Cerebellar nuclear complex (tissue), 1 donor: ENCODE results near the gene VSIG10.
A peak's percentile ranks its signal among the peaks of the same experiment; 100 is the strongest.
"Not testable (repeated sequence)": the region's sequence is repeated elsewhere in the genome, so short reads cannot be mapped to it uniquely, and the experiment has no call there.

Source experiments
- DNase-seq, 2 experiments: peaks; one replicate each; lab custom pipeline; 2025; lab: John Stamatoyannopoulos, UW

VSIG10 gene

DNA sequence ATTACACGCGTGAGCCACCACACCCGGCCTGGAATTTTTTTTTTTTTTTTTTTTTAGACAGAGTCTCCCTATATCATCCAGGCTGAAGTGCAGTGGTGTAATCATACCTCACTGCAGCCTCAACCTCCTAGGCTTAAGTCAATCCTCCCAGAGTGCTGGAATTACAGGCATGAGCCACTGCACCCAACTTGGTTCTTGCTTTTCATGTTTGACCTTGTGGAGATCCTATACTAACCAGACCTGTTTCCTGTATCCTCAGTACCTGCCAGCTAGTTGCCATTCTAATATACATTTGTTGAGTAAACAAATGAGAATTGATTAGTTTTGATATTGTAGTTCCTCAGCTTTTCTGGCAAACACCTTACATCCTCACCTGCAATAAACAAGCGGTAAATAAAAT, 3.2 kb upstream of the VSIG10 start:
- no peak for DNase-seq

DNA sequence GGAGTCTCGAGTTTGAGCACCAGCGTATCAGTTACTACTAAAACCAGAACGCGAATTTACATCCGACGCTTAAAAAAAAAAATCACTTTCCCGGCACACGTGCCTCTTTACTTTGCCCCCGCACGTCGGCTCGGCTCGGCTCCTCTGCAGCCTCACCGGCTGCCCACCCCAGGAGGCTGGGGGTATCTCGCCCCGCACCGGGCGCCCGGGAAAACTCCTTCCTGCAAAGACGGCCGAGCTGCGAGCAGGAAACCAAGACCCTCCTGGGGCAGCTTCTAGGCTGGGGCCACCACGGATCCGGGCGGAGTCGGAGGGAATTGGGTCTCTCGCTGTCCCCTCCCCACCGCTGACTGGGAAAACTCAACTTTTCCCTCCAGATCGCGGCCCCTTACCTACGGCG, 610 bp downstream of the VSIG10 start:
- DNase-seq = no peak

DNA sequence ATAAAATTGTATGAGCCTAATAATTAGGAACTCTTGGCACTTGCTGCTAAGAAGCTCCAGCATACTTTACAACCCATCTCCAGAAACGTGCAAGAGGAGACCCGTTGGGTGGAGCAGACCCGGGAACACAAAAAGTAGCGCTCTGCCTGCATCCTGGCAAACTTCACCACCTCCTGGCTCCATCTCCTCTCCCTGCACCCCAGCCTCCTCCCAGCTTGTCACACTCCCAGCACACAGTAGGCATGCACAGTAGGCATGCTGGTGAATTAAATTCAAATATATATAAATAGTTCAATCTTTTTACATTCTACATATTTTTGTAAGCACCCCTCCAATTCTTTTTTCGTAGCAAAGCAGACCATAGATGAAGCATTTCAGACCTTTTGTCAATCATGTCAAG, 1.2 kb downstream of the VSIG10 start:
- DNase-seq = no peak

DNA sequence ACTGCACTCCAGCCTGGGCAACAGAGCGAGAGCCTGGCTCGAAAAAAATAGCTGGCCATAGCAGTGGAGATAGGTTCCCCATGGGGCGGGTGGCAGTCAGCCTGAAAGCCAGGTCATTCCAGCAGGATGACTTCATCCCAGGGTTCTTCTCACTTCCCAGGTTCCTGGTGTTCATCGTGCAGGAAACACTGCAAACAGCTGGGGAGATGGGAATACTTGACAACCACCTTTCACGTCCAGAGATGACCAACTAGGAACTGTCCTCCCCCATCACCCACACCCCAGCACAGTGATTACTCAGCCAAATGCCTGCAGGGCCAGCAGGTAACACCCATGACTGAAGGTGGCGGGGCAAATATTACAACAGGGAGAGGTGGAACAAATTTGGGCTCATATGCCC, 1.7 kb downstream of the VSIG10 start:
- DNase-seq = no peak

DNA sequence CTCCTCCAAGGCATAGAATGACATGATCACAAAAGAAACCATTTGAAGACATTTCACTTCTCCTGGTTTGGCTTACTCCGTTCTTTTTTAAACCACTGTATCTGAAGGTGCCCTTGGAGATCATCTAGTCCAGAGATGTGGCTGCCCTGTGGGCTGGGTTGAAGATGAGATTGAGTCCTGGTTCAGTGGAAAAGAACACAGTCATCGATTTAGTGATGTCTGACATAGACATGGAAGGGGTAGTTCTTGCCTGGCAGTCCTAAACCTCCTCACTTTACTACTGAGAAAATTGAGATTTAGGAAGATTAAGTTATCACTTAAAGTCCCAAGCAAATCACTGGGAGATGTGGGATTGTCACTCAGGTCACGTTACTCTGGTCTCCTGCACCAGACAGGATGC, 2.8 kb downstream of the VSIG10 start:
- no peak for DNase-seq

DNA sequence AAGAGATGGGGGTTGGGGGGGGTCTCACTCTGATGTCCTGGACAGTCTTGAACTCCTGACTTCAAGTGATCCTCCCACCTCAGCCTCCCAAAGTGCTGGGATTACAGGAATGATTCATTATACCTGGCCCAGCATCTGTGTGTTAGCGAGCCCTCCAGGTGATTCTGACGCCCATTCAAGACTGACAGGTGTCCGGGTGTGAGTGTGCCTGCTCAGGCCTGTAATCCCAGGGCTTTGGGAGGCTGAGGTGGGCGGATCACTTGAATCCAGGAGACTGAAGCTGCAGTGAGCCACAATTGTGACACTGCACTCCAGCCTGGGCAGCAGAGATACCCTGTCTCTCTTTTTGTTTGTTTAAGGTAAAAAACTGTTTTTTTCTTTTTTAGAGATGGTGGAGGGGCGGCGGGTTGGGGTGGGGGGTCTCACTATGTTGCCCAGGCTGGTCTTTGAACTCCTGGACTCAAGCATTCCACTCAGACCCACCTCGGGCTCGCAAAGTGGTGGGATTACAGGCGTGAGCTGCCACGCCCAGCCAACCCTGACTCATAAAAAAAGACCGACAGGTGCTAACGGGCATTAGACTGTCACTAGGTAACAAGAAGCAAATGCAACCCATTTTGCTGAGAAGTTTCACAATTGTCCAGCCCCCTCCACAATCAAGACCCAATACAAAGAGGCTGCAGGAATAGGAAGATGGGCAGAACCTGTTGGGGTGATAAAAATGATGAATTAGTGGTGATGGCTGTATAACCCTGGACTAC, 4.7 kb downstream of the VSIG10 start:
- no peak for DNase-seq

DNA sequence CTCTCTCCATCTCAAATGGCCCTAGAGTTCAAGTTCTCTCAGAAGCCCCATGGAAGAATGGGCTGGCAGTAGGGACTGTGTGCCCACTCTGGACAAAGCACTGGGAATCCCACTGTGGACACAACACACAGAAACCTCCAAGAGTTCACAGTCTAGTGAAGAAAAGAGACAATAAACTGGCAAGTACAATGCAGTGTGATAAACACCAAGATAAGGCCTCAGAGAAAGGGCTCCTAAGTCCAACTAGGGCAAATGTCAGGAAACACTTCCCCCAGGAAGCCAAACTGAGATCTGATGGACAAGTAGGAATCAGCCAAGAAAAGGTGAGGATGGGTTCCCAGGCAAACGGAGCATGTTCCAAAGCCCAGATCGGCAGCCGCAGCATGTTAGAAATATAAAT, 5.4 kb downstream of the VSIG10 start:
- no peak for DNase-seq

DNA sequence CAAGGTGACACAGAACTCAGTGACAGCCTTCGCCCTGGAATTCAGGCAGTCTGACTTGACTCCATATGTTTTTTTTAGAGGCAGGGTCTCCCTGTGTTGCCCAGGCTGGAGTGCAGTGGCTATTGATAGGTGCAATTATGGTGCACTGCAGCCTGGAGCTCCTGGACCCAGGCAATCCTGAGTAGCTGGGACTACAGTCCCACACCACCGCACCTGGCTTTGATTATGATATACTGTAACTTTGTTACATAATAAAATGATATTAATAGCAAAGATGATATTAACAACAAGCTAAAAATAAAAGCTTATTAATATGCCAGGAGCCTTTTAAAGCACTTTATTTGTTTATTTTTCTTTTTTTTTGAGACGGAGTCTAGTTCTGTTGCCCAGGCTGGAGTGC, 9.8 kb downstream of the VSIG10 start:
- no peak for DNase-seq

DNA sequence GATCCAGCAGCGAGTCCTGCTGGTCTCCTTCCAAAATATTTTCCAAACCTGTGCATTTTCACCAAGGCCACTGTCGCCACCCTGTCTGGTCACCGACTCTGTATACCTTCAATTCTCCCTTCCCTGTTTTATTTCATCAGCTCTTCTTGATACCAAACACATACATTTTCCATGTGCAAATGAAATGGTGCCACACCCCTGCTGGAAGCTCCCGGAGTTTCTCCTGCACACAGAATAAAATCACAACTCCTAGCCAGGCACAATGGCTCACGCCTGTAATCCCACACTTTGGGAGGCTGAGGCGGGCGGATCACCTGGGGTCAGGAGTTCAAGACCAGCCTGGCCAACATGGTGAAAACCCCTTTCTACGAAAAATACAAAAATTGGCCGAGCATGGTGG, 14.0 kb downstream of the VSIG10 start:
- no peak for DNase-seq

DNA sequence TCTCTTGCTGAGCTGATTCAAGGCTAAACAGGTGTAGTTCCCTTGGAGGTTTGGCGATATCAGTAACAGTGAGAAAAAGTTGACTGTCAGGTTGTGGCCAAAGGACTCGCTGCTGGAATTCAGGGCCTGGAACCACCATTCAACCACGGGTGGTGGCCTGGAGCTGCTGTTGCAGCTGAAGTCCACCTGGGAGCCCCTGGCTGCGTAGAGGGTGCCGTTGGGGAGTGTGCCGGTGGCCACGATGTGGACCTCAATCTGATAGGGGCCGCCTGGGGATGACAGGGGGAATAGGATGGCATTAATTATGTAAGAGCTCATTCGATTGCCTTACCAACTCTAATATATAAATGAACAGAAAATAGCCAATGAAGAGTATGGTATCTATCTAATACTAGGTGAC, 21.6 kb downstream of the VSIG10 start:
- no peak for DNase-seq

DNA sequence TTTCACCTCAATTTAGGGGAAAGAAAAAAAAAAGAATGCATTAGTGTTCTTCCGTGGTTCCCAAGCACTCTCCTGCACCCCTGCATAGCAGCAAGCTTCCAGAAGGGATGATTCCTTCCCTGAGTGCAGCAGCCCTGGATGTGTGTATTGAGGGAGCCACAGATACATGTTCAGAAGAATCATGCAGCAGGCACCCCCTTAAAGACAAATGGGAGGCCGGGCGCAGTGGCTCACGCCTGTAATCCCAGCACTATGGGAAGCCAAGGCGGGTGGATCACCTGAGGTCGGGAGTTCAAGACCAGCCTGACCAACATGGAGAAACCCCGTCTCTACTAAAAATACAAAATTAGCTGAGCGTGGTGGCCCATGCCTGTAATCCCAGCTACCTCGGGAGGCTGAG, 22.3 kb downstream of the VSIG10 start:
- not testable (repeated sequence) for DNase-seq

DNA sequence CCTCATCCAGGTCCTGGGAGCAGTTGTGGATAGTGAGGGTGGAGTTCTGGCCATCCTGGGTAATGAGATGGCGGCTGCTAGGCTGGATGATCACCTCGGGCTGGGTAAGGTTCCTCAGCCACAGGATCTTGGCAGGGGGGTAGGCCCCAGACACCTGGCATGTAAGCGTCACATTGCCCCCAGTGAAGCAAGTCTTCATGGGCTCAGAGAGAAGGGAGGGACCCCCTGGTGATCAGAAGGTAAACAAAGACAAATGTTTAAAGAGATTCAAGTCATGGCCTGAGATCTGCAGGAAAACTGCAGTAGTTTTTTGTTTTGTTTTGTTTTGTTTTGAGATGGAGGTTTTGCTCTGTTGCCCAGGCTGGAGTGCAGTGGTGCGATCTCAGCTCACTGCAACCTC, 30.0 kb downstream of the VSIG10 start:
- no peak for DNase-seq

DNA sequence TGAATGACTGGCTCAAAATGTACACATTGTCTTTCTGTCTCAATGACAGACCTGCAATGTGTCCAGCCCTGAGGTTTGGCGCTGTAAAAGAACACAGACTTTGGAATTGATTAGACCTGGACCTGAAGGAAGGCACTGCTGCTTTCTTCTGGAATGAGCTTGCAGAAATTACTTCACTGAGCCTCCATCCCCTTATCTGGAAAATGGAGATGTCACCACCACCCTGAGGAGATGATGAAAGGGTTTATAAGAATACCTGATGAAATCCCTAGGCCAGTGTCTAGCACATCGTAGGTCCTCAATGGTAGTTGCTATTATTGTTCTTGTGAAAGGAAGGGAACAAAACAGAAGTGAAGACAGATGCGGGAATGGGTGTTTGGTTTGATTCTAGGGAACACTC, 33.2 kb downstream of the VSIG10 start:
- no peak for DNase-seq

DNA sequence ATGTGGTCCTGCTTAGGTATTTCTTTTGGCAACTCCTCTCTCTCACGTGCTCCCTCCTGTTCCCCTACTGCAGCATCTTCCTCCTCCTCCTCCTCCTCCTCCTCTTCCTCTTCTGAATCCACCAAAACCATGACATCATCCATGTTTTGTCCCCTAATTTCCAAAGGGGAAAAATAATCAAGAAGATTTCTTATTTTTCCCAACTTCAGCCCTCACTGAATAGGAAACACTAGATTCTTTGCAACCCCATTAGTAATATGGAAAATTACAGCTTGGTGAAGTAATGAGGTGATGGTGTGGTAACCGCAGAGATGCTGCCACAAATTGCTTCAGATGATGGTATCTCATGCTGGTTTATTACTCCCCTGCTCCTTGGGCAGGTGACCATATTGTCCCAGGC, 35.4 kb downstream of the VSIG10 start:
- DNase-seq = no peak

DNA sequence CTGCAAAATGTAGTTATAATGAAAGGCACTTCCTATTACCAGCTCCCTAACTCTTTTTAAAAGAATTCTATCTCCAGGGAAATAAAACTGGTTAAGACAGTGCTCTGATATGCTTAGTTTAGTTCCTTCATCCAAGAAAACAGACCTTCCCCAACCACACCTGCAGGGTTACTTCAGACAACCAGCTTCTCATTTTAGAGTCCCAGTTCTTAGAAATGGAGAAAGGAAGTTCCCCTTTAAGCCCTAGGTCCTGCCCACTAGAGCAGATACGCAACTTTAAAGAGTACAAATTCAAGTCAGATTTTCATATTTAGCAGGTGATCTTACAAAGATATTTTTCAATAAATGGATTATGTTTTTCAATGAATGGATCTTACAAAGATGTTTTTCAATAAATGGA, 38.4 kb downstream of the VSIG10 start:
- no peak for DNase-seq

DNA sequence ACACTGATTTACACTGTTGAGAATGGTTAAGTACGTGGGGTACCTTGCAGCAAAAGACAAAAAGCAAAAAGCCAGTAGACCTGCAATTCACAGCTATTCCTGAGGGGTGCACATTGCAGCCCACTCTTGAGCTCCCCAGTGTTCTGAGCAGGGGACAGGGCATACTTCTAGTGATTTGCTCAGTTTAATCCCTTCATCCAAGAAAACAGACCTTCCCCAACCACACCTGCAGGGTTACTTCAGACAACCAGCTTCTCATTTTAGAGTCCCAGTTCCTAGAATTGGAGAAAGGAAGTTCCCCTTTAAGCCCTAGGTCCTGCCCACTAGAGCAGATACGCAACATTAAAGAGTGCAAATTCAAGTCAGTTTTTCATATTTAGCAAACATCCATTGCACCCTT, 39.2 kb downstream of the VSIG10 start:
- no peak for DNase-seq

DNA sequence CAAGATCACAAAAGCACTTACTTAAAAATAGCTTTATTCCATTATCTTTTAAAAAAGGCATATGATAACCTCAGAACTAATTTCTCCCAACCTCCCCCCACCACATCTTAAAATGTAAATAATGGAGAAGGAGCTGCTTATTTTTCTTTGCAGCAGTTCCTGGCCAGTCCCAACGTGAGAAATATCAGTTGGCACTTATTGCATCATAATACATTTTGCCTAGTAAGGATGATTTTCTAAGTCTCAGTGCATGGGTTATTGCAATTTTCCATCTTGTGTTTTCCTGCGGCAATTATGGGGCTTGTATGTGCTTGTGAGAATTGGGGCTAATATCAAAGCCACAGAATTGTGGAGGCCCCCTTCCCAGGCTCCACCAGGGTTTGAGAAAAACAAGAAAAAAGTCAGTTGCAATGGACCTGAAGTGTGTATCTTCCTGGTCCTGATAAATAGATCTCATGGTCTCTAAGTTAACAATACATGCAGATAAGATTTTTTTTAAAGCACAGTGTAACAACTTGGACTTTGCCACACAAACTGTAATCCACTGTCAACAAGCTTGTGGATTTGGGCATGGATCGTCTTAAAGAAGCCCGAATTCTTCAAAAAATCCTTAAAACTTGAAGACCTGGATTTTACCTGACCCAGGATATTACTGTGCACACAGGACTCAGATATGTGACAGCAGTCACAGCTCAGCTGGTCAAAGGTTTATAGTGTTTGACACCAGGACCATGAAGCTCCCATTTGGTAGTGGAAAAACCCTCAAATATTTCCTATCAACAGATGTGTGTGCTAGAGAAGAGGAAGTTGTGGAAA, 40.0 kb downstream of the VSIG10 start:
- DNase-seq = no peak

DNA sequence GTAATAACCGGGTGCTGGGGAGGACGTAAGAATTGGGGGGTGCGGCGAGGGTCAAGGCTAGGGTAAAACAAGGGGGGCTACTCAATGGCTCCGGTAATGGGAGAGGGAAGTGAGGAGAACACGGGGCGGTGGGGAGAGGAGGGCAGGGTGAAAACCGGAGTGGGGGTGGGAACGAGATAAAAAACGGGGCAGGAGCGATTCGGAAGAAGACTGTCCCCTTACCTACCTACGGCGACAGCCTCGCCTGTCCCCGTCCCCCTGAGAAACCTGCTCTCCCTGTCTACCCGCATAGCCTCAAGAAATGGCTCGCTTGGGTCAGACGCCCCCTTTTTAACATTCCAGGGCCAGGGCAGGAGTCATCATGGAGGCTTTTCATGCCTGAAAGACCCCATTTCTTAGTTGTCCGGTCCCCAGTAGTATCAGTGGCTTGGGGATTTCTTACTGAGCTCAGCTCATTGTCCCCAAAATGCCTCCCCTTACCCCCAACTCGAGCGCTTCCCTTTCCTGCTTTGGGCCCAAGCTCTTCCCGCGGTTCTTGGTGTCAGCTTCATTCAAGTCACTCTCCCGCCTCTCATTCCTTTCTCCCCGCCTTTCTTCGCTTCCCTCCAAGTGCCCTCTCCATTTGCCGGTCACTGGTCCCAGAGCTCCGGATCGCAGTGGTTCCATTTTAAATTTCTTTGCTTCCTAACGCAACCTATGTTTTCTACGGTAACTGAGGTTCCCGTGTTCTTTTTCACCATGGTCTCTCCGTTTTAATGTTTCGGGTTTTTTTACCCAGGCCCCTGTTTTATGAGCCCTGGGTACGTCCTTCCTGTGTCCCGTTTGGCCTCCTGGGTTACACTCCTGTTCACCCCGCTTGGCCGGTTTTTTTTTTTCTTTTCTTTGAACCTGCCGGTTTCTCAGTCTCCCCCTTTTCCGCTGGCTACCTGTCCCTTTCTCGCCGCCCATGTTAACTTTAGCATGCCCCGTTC, 41.7 kb downstream of the VSIG10 start:
- DNase-seq = peak in 1 of 2 experiments; percentile 29

DNA sequence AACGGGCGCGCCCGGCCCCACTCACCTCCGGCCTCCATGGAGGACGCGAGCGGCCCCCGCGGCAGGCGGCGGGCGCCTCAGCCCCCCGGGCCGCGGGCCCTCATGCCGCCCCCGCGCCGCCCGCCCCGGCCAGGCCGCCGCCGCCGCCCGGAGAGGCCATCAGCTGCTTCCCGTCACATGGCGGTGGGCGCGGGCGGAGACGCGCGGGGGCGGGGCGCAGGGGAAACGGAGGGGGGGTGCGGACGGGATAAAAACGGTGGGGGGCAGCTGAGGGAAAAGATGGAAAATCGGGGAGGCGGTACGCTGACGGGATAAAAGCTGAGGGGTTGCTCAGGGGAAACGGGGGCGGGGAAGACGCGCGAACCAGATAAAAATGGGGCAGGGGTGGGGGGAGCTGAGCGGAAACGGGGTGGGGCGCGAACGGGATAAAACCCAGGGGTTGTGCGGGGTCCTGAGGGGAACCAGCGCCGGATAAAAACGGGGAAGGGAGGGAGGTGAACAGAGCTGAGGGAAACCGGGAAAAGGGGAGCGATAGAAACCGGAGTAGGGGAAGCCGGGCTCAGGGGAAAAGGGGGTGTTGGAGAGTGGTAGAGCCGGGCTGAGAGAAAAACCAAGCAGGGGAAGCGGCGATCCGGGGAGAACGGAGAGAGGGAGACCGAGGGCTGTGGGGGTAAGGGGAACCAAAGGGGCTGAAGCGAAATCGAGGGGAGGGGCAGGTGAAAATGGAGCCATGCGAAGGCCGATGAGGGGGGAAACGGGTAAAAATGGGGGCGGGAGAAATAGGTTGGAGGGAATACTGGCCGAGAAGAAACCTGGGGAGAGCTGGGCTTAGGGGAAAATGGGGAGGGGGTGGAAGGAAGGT, 42.6 kb downstream of the VSIG10 start, which contains the start of gene WSB2:
WSB2 (minus strand) TSS at position 169 of the 862 bp plus-strand sequence; CDS start at position 38, 131 bp downstream.
- no peak for DNase-seq

DNA sequence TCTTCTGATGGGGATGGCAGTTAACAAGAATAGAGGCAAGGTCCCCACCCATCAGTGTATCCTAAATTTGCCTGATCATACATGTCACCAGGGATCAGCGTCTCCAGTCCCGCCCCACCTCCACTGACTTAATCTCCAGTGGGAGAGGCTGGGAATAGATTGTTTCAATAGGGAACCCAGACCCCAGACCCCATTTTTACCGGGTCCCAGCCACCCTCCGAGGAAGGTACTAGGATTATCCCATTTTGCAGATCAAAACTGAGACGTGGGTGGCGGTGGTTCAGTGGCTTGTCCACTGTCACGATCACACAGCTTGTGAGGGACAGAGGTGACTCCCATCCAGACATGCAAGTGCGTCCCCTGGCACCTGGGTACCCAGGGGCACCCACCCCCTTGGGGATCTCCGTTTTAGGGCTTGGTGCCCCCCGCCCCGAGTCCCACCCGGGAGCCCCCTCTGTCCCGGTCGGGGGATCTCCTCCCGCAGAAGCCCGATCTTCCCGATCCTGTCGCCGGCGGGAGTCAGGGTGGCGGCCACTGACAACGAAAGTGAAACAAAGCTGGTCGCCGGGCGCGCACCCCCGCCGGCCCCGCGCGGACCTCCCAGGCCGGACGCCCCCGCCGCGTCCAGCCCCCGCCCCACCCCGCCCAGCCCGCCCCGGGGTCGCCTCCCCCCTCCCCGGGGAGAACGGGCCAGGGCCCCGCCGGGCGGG, 43.4 kb downstream of the VSIG10 start:
- DNase-seq = no peak
